ENCODE measurements around the gene RIMBP2. TPM values are rescaled to one million over a fixed set of nuclear protein-coding genes. Genes with fewer than 3 reads are reported as not detected.
"Not testable (repeated sequence)": the region's sequence is repeated elsewhere in the genome, so short reads cannot be mapped to it uniquely, and the experiment has no call there.

The RIMBP2 gene
- total and polyA plus RNA-seq, 4 donors: 0.39 to 1.0 TPM; not detected in 2

GRCh38 chr12:130742716-130743115, 26.6 kb upstream of the RIMBP2 start:
- intact Hi-C loops (cut with DNase I): no loop called here
- Histone ChIP-seq H3K36me3 (ENCODE audit: control insufficient read depth in 1 of 2, insufficient read depth in 2 of 2, low read length in 1 of 2) (no peaks in the 10 kb centered on the region), H3K27ac (ENCODE audit: low read depth in 1 of 2, low read length in 2 of 2) (no peak overlapping the region), H3K4me1 (ENCODE audit: control insufficient read depth in 1 of 2, insufficient read depth in 2 of 2, low read length in 2 of 2) (no peaks in the 10 kb centered on the region), H3K4me3 (ENCODE audit: low read length in 2 of 2) (no peak overlapping the region), H3K9me3 (ENCODE audit: control insufficient read depth, low read length) (peaks cover 4% of the 10 kb centered on the region), H3K27me3 (ENCODE audit: control insufficient read depth in 1 of 2, insufficient read depth in 2 of 2, low read length in 1 of 2) (no peaks in the 10 kb centered on the region)
- ATAC-seq (ENCODE audit: low FRiP score): no peak
- 74 to 80% methylated on average over 1 of the region's 1 CpG for WGBS, 2 donors
- no peak for DNase-seq

- no peak for ATAC-seq (ENCODE audit: low FRiP score)
- intact Hi-C loops (cut with DNase I): no loop called here
- no peaks in the 10 kb centered on the region for H3K36me3 ChIP-seq (ENCODE audit: control insufficient read depth in 1 of 2, insufficient read depth in 2 of 2, low read length in 1 of 2)
- H3K9me3 ChIP-seq (ENCODE audit: control insufficient read depth, low read length): peaks cover 4% of the 10 kb centered on the region
- WGBS, 2 donors: 81 to 83% methylated on average over 12 of the region's 12 CpGs
- no peaks in the 10 kb centered on the region for H3K27me3 ChIP-seq (ENCODE audit: control insufficient read depth in 1 of 2, insufficient read depth in 2 of 2, low read length in 1 of 2)
- DNase-seq: no peak
- no peak overlapping the region for H3K4me3 ChIP-seq (ENCODE audit: low read length in 2 of 2)
- no peak overlapping the region for H3K27ac ChIP-seq (ENCODE audit: low read depth in 1 of 2, low read length in 2 of 2)
- no peaks in the 10 kb centered on the region for H3K4me1 ChIP-seq (ENCODE audit: control insufficient read depth in 1 of 2, insufficient read depth in 2 of 2, low read length in 2 of 2)
Observed at GRCh38 chr12:130742112-130742511, 26.0 kb upstream of the RIMBP2 start.

- H3K4me3 ChIP-seq (ENCODE audit: low read length in 2 of 2): no peak overlapping the region
- intact Hi-C loops (cut with DNase I): no loop called here
- no peak overlapping the region for H3K27ac ChIP-seq (ENCODE audit: low read depth in 1 of 2, low read length in 2 of 2)
- no peaks in the 10 kb centered on the region for H3K36me3 ChIP-seq (ENCODE audit: control insufficient read depth in 1 of 2, insufficient read depth in 2 of 2, low read length in 1 of 2)
- no peaks in the 10 kb centered on the region for H3K4me1 ChIP-seq (ENCODE audit: control insufficient read depth in 1 of 2, insufficient read depth in 2 of 2, low read length in 2 of 2)
- DNase-seq (no peak), ATAC-seq (ENCODE audit: low FRiP score) (peak; percentile 20)
- H3K27me3 ChIP-seq (ENCODE audit: control insufficient read depth in 1 of 2, insufficient read depth in 2 of 2, low read length in 1 of 2): no peaks in the 10 kb centered on the region
- H3K9me3 ChIP-seq (ENCODE audit: control insufficient read depth, low read length): peaks cover 6% of the 10 kb centered on the region
- 78 to 79% methylated on average over 10 of the region's 10 CpGs for WGBS, 2 donors
Observed at GRCh38 chr12:130739571-130739970, 23.5 kb upstream of the RIMBP2 start.

GRCh38 chr12:130738403-130738802, 22.3 kb upstream of the RIMBP2 start:
- intact Hi-C loops (cut with DNase I): not testable (repeated sequence)

GRCh38 chr12:130737731-130738130, 21.6 kb upstream of the RIMBP2 start:
- H3K27ac ChIP-seq (ENCODE audit: low read depth in 1 of 2, low read length in 2 of 2): no peak overlapping the region
- WGBS, 2 donors: 28 to 32% methylated on average over 14 of the region's 14 CpGs
- no peak for DNase-seq
- peaks cover 5% of the 10 kb centered on the region for H3K9me3 ChIP-seq (ENCODE audit: control insufficient read depth, low read length)
- H3K4me1 ChIP-seq (ENCODE audit: control insufficient read depth in 1 of 2, insufficient read depth in 2 of 2, low read length in 2 of 2): no peaks in the 10 kb centered on the region
- intact Hi-C loops (cut with DNase I): no loop called here
- no peak for ATAC-seq (ENCODE audit: low FRiP score)
- no peaks in the 10 kb centered on the region for H3K27me3 ChIP-seq (ENCODE audit: control insufficient read depth in 1 of 2, insufficient read depth in 2 of 2, low read length in 1 of 2)
- no peaks in the 10 kb centered on the region for H3K36me3 ChIP-seq (ENCODE audit: control insufficient read depth in 1 of 2, insufficient read depth in 2 of 2, low read length in 1 of 2)
- no peak overlapping the region for H3K4me3 ChIP-seq (ENCODE audit: low read length in 2 of 2)

More at GRCh38 chr12:130738403-130738802, 22.3 kb upstream of the RIMBP2 start:
- not testable (repeated sequence) for H3K4me1 ChIP-seq (ENCODE audit: control insufficient read depth in 1 of 2, insufficient read depth in 2 of 2, low read length in 2 of 2); ATAC-seq (ENCODE audit: low FRiP score); H3K27ac ChIP-seq (ENCODE audit: low read depth in 1 of 2, low read length in 2 of 2); DNase-seq; H3K36me3 ChIP-seq (ENCODE audit: control insufficient read depth in 1 of 2, insufficient read depth in 2 of 2, low read length in 1 of 2); H3K27me3 ChIP-seq (ENCODE audit: control insufficient read depth in 1 of 2, insufficient read depth in 2 of 2, low read length in 1 of 2); H3K4me3 ChIP-seq (ENCODE audit: low read length in 2 of 2); H3K9me3 ChIP-seq (ENCODE audit: control insufficient read depth, low read length)
- WGBS, 2 donors: 94 to 95% methylated on average over 4 of the region's 4 CpGs

- H3K4me3 ChIP-seq (ENCODE audit: low read length in 2 of 2): no peak overlapping the region
- H3K9me3 ChIP-seq (ENCODE audit: control insufficient read depth, low read length): no peaks in the 10 kb centered on the region
- no peaks in the 10 kb centered on the region for H3K4me1 ChIP-seq (ENCODE audit: control insufficient read depth in 1 of 2, insufficient read depth in 2 of 2, low read length in 2 of 2)
- no peak overlapping the region for H3K27ac ChIP-seq (ENCODE audit: low read depth in 1 of 2, low read length in 2 of 2)
- ATAC-seq (ENCODE audit: low FRiP score) (no peak), DNase-seq (no peak)
- no peaks in the 10 kb centered on the region for H3K36me3 ChIP-seq (ENCODE audit: control insufficient read depth in 1 of 2, insufficient read depth in 2 of 2, low read length in 1 of 2)
- H3K27me3 ChIP-seq (ENCODE audit: control insufficient read depth in 1 of 2, insufficient read depth in 2 of 2, low read length in 1 of 2): no peaks in the 10 kb centered on the region
- 35 to 39% methylated on average over 9 of the region's 9 CpGs for WGBS, 2 donors
- intact Hi-C loops (cut with DNase I): no loop called here
Observed at GRCh38 chr12:130729344-130729743, 13.2 kb upstream of the RIMBP2 start.

- H3K4me1 ChIP-seq (ENCODE audit: control insufficient read depth in 1 of 2, insufficient read depth in 2 of 2, low read length in 2 of 2): no peaks in the 10 kb centered on the region
- no peak overlapping the region for H3K27ac ChIP-seq (ENCODE audit: low read depth in 1 of 2, low read length in 2 of 2)
- no peaks in the 10 kb centered on the region for H3K27me3 ChIP-seq (ENCODE audit: control insufficient read depth in 1 of 2, insufficient read depth in 2 of 2, low read length in 1 of 2)
- no peaks in the 10 kb centered on the region for H3K36me3 ChIP-seq (ENCODE audit: control insufficient read depth in 1 of 2, insufficient read depth in 2 of 2, low read length in 1 of 2)
- DNase-seq: no peak
- ATAC-seq (ENCODE audit: low FRiP score): no peak
- intact Hi-C loops (cut with DNase I): no loop called here
- H3K4me3 ChIP-seq (ENCODE audit: low read length in 2 of 2): no peak overlapping the region
- no peaks in the 10 kb centered on the region for H3K9me3 ChIP-seq (ENCODE audit: control insufficient read depth, low read length)
- 89 to 90% methylated on average over 32 of the region's 32 CpGs for WGBS, 2 donors
Observed at GRCh38 chr12:130728158-130729058, 12.3 kb upstream of the RIMBP2 start.

GRCh38 chr12:130719263-130719859, 3.3 kb upstream of the RIMBP2 start:
- H3K27me3 ChIP-seq (ENCODE audit: control insufficient read depth in 1 of 2, insufficient read depth in 2 of 2, low read length in 1 of 2): no peaks in the 10 kb centered on the region
- peaks cover 3% of the 10 kb centered on the region for H3K9me3 ChIP-seq (ENCODE audit: control insufficient read depth, low read length)

GRCh38 chr12:130717752-130718151, 1.7 kb upstream of the RIMBP2 start:
- DNase-seq (no peak), ATAC-seq (ENCODE audit: low FRiP score) (no peak)
- Histone ChIP-seq H3K36me3 (ENCODE audit: control insufficient read depth in 1 of 2, insufficient read depth in 2 of 2, low read length in 1 of 2) (no peaks in the 10 kb centered on the region), H3K9me3 (ENCODE audit: control insufficient read depth, low read length) (peaks cover 3% of the 10 kb centered on the region), H3K27ac (ENCODE audit: low read depth in 1 of 2, low read length in 2 of 2) (no peak overlapping the region), H3K4me1 (ENCODE audit: control insufficient read depth in 1 of 2, insufficient read depth in 2 of 2, low read length in 2 of 2) (no peaks in the 10 kb centered on the region), H3K4me3 (ENCODE audit: low read length in 2 of 2) (no peak overlapping the region), H3K27me3 (ENCODE audit: control insufficient read depth in 1 of 2, insufficient read depth in 2 of 2, low read length in 1 of 2) (no peaks in the 10 kb centered on the region)
- 92 to 98% methylated on average over 5 of the region's 5 CpGs for WGBS, 2 donors
- intact Hi-C loops (cut with DNase I): no loop called here

More at GRCh38 chr12:130719263-130719859, 3.3 kb upstream of the RIMBP2 start:
- Histone ChIP-seq H3K4me3 (ENCODE audit: low read length in 2 of 2) (no peak overlapping the region), H3K4me1 (ENCODE audit: control insufficient read depth in 1 of 2, insufficient read depth in 2 of 2, low read length in 2 of 2) (no peaks in the 10 kb centered on the region), H3K27ac (ENCODE audit: low read depth in 1 of 2, low read length in 2 of 2) (no peak overlapping the region), H3K36me3 (ENCODE audit: control insufficient read depth in 1 of 2, insufficient read depth in 2 of 2, low read length in 1 of 2) (no peaks in the 10 kb centered on the region)
- 13 to 19% methylated on average over 8 of the region's 8 CpGs for WGBS, 2 donors
- intact Hi-C loops (cut with DNase I): no loop called here
- ATAC-seq (ENCODE audit: low FRiP score) (no peak), DNase-seq (no peak)
